ENCODE data around the gene UAP1. TPM values are rescaled to one million over a fixed set of nuclear protein-coding genes. Genes with fewer than 3 reads are reported as not detected.

Gene UAP1
- total RNA-seq, 2 experiments from 2014 or later, result 44.5 to 45.8 TPM

- Mint-ChIP-seq H3K27me3 (no peaks in the 10 kb centered on the region), H3K36me3 (ENCODE audit: low read depth) (no peaks in the 10 kb centered on the region), H3K27ac (no peak overlapping the region), H3K9me3 (no peaks in the 10 kb centered on the region), H3K4me1 (ENCODE audit: low read depth) (no peaks in the 10 kb centered on the region), H3K4me3 (no peak overlapping the region)
- H3K4me1 ChIP-seq (ENCODE audit: insufficient read depth, low read length), result no peaks in the 10 kb centered on the region
- ChIA-PET CTCF (no interaction called here), POLR2A (no interaction called here)
- ATAC-seq (ENCODE audit: poor library complexity) (no peak), DNase-seq (no peak)
- intact Hi-C loops (cut with DNase I, micrococcal nuclease), result no loop called here
- H3K36me3 ChIP-seq (ENCODE audit: insufficient read depth, low read length), result no peaks in the 10 kb centered on the region
- TF ChIP-seq, protein P1, sequence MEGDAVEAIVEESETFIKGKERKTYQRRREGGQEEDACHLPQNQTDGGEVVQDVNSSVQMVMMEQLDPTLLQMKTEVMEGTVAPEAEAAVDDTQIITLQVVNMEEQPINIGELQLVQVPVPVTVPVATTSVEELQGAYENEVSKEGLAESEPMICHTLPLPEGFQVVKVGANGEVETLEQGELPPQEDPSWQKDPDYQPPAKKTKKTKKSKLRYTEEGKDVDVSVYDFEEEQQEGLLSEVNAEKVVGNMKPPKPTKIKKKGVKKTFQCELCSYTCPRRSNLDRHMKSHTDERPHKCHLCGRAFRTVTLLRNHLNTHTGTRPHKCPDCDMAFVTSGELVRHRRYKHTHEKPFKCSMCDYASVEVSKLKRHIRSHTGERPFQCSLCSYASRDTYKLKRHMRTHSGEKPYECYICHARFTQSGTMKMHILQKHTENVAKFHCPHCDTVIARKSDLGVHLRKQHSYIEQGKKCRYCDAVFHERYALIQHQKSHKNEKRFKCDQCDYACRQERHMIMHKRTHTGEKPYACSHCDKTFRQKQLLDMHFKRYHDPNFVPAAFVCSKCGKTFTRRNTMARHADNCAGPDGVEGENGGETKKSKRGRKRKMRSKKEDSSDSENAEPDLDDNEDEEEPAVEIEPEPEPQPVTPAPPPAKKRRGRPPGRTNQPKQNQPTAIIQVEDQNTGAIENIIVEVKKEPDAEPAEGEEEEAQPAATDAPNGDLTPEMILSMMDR (IDR thresholded peaks at IDR 0.05), result no peak
- no peak overlapping the region for H3K27ac ChIP-seq (ENCODE audit: low read depth in 1 of 2, low read length in 2 of 2)
- no peak overlapping the region for H3K4me3 ChIP-seq (ENCODE audit: low read length)
- H3K9me3 ChIP-seq (ENCODE audit: control insufficient read depth in 1 of 2, insufficient read depth in 1 of 2, low read length in 2 of 2), result no peaks in the 10 kb centered on the region
- H3K27me3 ChIP-seq (ENCODE audit: control insufficient read depth in 1 of 2, insufficient read depth in 2 of 2, low read length in 2 of 2), result no peaks in the 10 kb centered on the region
Observed at GRCh38 chr1:162550925-162551324, 10.6 kb upstream of the UAP1 start.

DNA sequence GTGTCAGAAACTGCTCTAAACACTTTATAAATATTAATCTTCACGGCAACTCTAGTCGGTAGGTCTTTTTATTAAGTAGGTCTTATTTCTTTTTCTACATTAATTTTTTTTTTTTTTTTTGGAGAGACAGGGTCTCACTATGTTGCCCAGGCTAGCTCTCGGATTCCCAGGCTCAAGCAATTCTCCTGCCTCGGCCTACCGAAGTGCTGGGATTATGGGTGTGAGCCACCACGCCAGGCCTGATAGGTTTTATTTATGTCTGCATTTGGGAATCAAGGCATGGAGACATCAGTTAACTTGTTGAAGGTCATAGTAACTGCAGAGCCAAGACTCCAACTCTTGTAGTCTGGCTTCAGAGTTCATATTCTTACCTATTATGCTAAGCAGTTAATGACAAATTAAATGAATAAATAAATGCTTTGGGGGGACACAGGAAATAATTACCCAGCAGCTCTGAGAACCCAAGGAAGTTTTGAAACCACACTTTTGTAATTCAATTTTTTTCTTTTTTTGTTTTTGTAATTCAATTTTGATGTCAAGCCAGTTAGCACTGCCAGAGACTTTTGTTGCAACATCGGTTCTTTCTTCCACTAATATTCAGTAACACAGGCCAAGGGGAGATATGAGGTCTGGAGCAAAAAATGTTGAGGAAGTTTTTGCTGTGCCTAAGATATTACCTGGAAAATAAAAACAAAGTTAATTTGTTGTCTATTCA, 9.4 kb upstream of the UAP1 start:
- no peak for ATAC-seq (ENCODE audit: poor library complexity)
- Mint-ChIP-seq H3K9me3 (no peaks in the 10 kb centered on the region), H3K4me1 (ENCODE audit: low read depth) (no peaks in the 10 kb centered on the region), H3K27me3 (no peaks in the 10 kb centered on the region), H3K36me3 (ENCODE audit: low read depth) (no peaks in the 10 kb centered on the region), H3K4me3 (no peak overlapping the region), H3K27ac (no peak overlapping the region)
- intact Hi-C loops (cut with DNase I, micrococcal nuclease), result no loop called here
- H3K4me3 ChIP-seq (ENCODE audit: low read length), result no peak overlapping the region
- H3K4me1 ChIP-seq (ENCODE audit: insufficient read depth, low read length), result no peaks in the 10 kb centered on the region
- no peak for DNase-seq
- H3K9me3 ChIP-seq (ENCODE audit: control insufficient read depth in 1 of 2, insufficient read depth in 1 of 2, low read length in 2 of 2), result no peaks in the 10 kb centered on the region
- no peaks in the 10 kb centered on the region for H3K27me3 ChIP-seq (ENCODE audit: control insufficient read depth in 1 of 2, insufficient read depth in 2 of 2, low read length in 2 of 2)
- no peaks in the 10 kb centered on the region for H3K36me3 ChIP-seq (ENCODE audit: insufficient read depth, low read length)
- CTCF ChIA-PET, result no interaction called here
- H3K27ac ChIP-seq (ENCODE audit: low read depth in 1 of 2, low read length in 2 of 2), result no peak overlapping the region
- POLR2A ChIA-PET, result no interaction called here
- TF ChIP-seq, protein P1 (IDR thresholded peaks at IDR 0.05), result no peak

DNA sequence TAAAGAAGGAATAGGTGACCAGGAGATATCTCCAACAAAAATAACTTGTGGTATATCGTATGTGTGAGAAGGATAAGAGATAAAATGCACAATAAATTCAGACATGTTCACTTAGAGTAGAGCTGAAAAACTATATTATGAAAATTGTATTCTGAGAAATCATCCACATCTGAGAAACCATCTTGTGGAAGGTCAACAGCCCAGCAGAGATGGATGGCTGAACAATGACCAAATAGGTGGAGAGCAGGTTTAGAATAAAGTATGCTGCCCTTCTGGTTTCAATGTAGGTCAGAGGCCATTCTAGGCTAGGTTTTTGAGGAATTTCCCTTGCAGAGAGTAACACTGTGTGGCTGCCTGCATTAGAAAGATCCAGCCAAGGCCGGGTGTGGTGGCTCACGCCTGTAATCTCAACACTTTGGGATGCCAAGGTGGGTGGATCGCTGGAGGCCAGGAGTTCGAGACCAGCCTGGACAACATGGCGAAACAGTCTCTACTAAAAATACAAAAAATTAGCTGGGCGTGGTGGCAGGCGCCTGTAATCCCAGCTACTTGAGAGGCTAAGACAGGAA, 8.8 kb upstream of the UAP1 start:
- Mint-ChIP-seq H3K4me3 (no peak overlapping the region), H3K27me3 (no peaks in the 10 kb centered on the region), H3K4me1 (ENCODE audit: low read depth) (no peaks in the 10 kb centered on the region), H3K36me3 (ENCODE audit: low read depth) (no peaks in the 10 kb centered on the region), H3K9me3 (no peaks in the 10 kb centered on the region), H3K27ac (no peak overlapping the region)
- H3K27ac ChIP-seq (ENCODE audit: low read depth in 1 of 2, low read length in 2 of 2), result no peak overlapping the region
- ATAC-seq (ENCODE audit: poor library complexity), result no peak
- H3K36me3 ChIP-seq (ENCODE audit: insufficient read depth, low read length), result no peaks in the 10 kb centered on the region
- H3K27me3 ChIP-seq (ENCODE audit: control insufficient read depth in 1 of 2, insufficient read depth in 2 of 2, low read length in 2 of 2), result no peaks in the 10 kb centered on the region
- DNase-seq, result no peak
- H3K9me3 ChIP-seq (ENCODE audit: control insufficient read depth in 1 of 2, insufficient read depth in 1 of 2, low read length in 2 of 2), result no peaks in the 10 kb centered on the region
- H3K4me3 ChIP-seq (ENCODE audit: low read length), result no peak overlapping the region
- intact Hi-C loops (cut with DNase I, micrococcal nuclease), result no loop called here
- TF ChIP-seq, protein P1 (IDR thresholded peaks at IDR 0.05), result no peak
- CTCF ChIA-PET, result no interaction called here
- H3K4me1 ChIP-seq (ENCODE audit: insufficient read depth, low read length), result no peaks in the 10 kb centered on the region
- POLR2A ChIA-PET, result no interaction called here
